ENCODE results near the gene PRKN.

PRKN gene

DNA sequence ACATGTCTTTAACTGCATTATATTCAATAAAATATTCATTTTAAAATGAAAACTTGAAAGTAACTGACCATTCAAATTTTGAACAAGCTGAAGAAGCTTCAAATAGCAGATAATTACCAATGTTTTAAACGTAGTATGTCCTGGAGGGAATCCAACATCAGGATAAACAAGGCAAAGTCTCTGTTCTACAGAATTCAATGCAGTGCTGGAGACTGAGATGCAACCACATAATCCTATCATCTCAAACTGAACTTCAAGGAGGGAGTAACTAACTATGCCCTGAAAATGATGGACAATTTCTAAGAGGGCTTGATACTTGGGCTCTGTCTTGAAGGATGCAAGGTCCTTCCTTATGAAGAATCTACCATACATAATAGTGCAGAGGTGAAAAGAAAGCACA is 100.7 kb downstream of the PRKN start:
- no peaks in the 10 kb centered on the region for H4K20me1 ChIP-seq (ENCODE audit: insufficient read depth, low read length)
- no peak for DNase-seq
- no peaks in the 10 kb centered on the region for H3K4me1 ChIP-seq (ENCODE audit: insufficient read depth, low read length)
- H3K4me3 ChIP-seq (ENCODE audit: low read depth in 1 of 2, low read length in 2 of 2): no peak overlapping the region
- ATAC-seq (ENCODE audit: insufficient read depth, low read depth): no peak
- H2AFZ ChIP-seq (ENCODE audit: low read depth, low read length): no peak overlapping the region
- H3K4me2 ChIP-seq (ENCODE audit: insufficient read depth, low read length): no peak overlapping the region
- no peaks in the 10 kb centered on the region for H3K27me3 ChIP-seq (ENCODE audit: insufficient read depth, low read length, poor library complexity)
- no peaks in the 10 kb centered on the region for H3K79me2 ChIP-seq (ENCODE audit: insufficient read depth, low read length)
- H3K9ac ChIP-seq (ENCODE audit: low read depth, low read length): no peak overlapping the region
- H3K9me3 ChIP-seq (ENCODE audit: insufficient read depth, low read length, severe bottlenecking): peaks cover 3% of the 10 kb centered on the region
- H3K27ac ChIP-seq (ENCODE audit: low read length): no peak overlapping the region
- no peak for TF ChIP-seq EZH2 (IDR thresholded peaks at IDR 0.05; ENCODE audit: borderline replicate concordance, low read depth, low read length, severe bottlenecking)
- TF ChIP-seq, protein P1, sequence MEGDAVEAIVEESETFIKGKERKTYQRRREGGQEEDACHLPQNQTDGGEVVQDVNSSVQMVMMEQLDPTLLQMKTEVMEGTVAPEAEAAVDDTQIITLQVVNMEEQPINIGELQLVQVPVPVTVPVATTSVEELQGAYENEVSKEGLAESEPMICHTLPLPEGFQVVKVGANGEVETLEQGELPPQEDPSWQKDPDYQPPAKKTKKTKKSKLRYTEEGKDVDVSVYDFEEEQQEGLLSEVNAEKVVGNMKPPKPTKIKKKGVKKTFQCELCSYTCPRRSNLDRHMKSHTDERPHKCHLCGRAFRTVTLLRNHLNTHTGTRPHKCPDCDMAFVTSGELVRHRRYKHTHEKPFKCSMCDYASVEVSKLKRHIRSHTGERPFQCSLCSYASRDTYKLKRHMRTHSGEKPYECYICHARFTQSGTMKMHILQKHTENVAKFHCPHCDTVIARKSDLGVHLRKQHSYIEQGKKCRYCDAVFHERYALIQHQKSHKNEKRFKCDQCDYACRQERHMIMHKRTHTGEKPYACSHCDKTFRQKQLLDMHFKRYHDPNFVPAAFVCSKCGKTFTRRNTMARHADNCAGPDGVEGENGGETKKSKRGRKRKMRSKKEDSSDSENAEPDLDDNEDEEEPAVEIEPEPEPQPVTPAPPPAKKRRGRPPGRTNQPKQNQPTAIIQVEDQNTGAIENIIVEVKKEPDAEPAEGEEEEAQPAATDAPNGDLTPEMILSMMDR (IDR thresholded peaks at IDR 0.05; ENCODE audit: borderline replicate concordance, extremely low read depth, low read length, poor library complexity, severe bottlenecking): no peak
- H3K36me3 ChIP-seq (ENCODE audit: insufficient read depth, low read length): no peaks in the 10 kb centered on the region

GRCh38 chr6:162625846-162626540 is 101.6 kb downstream of the PRKN start:
- Histone ChIP-seq H2AFZ (ENCODE audit: low read depth, low read length) (no peak overlapping the region), H3K27me3 (ENCODE audit: insufficient read depth, low read length, poor library complexity) (no peaks in the 10 kb centered on the region), H3K9ac (ENCODE audit: low read depth, low read length) (no peak overlapping the region), H3K79me2 (ENCODE audit: insufficient read depth, low read length) (no peaks in the 10 kb centered on the region), H3K4me1 (ENCODE audit: insufficient read depth, low read length) (no peaks in the 10 kb centered on the region), H3K9me3 (ENCODE audit: insufficient read depth, low read length, severe bottlenecking) (peaks cover 3% of the 10 kb centered on the region), H3K4me3 (ENCODE audit: low read depth in 1 of 2, low read length in 2 of 2) (no peak overlapping the region), H3K27ac (ENCODE audit: low read length) (no peak overlapping the region), H3K36me3 (ENCODE audit: insufficient read depth, low read length) (no peaks in the 10 kb centered on the region), H4K20me1 (ENCODE audit: insufficient read depth, low read length) (no peaks in the 10 kb centered on the region), H3K4me2 (ENCODE audit: insufficient read depth, low read length) (no peak overlapping the region)
- DNase-seq: no peak
- TF ChIP-seq EZH2 (IDR thresholded peaks at IDR 0.05; ENCODE audit: borderline replicate concordance, low read depth, low read length, severe bottlenecking): no peak
- ATAC-seq (ENCODE audit: insufficient read depth, low read depth): no peak

DNA sequence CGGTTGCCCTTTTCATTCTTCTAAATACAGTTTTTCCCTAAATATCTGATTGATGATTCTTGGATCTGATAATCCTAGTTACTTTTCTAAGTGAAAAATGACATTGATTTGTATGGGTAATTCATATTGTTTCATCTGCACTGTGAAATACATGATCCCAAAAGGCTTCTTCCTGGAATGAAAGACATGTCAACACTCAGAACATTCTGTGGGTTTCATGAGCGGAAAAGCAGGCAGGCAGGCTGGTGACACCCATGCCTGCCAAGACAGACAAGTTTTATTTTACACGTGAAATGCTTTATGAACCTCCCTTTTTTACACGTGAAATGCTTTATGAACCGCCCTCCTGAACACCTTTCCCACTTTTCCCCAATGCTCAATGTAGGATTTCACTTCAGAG is 105.0 kb downstream of the PRKN start:
- ATAC-seq (ENCODE audit: insufficient read depth, low read depth): no peak
- Histone ChIP-seq H2AFZ (ENCODE audit: low read depth, low read length) (no peak overlapping the region), H3K4me3 (ENCODE audit: low read depth in 1 of 2, low read length in 2 of 2) (no peak overlapping the region), H4K20me1 (ENCODE audit: insufficient read depth, low read length) (no peaks in the 10 kb centered on the region), H3K27me3 (ENCODE audit: insufficient read depth, low read length, poor library complexity) (no peaks in the 10 kb centered on the region), H3K4me1 (ENCODE audit: insufficient read depth, low read length) (no peaks in the 10 kb centered on the region), H3K9me3 (ENCODE audit: insufficient read depth, low read length, severe bottlenecking) (peaks cover 3% of the 10 kb centered on the region), H3K27ac (ENCODE audit: low read length) (no peak overlapping the region), H3K9ac (ENCODE audit: low read depth, low read length) (no peak overlapping the region), H3K4me2 (ENCODE audit: insufficient read depth, low read length) (no peak overlapping the region), H3K79me2 (ENCODE audit: insufficient read depth, low read length) (no peaks in the 10 kb centered on the region), H3K36me3 (ENCODE audit: insufficient read depth, low read length) (no peaks in the 10 kb centered on the region)
- TF ChIP-seq EZH2 (IDR thresholded peaks at IDR 0.05; ENCODE audit: borderline replicate concordance, low read depth, low read length, severe bottlenecking): no peak
- TF ChIP-seq, protein P1 (IDR thresholded peaks at IDR 0.05; ENCODE audit: borderline replicate concordance, extremely low read depth, low read length, poor library complexity, severe bottlenecking): no peak
- no peak for DNase-seq

- TF ChIP-seq, protein P1 (IDR thresholded peaks at IDR 0.05; ENCODE audit: borderline replicate concordance, extremely low read depth, low read length, poor library complexity, severe bottlenecking): no peak
- TF ChIP-seq EZH2 (IDR thresholded peaks at IDR 0.05; ENCODE audit: borderline replicate concordance, low read depth, low read length, severe bottlenecking): no peak
- Histone ChIP-seq H3K4me2 (ENCODE audit: insufficient read depth, low read length) (no peak overlapping the region), H3K27me3 (ENCODE audit: insufficient read depth, low read length, poor library complexity) (no peaks in the 10 kb centered on the region), H3K9me3 (ENCODE audit: insufficient read depth, low read length, severe bottlenecking) (peaks cover 3% of the 10 kb centered on the region), H3K4me3 (ENCODE audit: low read depth in 1 of 2, low read length in 2 of 2) (no peak overlapping the region), H3K36me3 (ENCODE audit: insufficient read depth, low read length) (no peaks in the 10 kb centered on the region), H2AFZ (ENCODE audit: low read depth, low read length) (no peak overlapping the region), H3K79me2 (ENCODE audit: insufficient read depth, low read length) (no peaks in the 10 kb centered on the region), H3K27ac (ENCODE audit: low read length) (no peak overlapping the region), H3K9ac (ENCODE audit: low read depth, low read length) (no peak overlapping the region), H4K20me1 (ENCODE audit: insufficient read depth, low read length) (no peaks in the 10 kb centered on the region), H3K4me1 (ENCODE audit: insufficient read depth, low read length) (no peaks in the 10 kb centered on the region)
- ATAC-seq (ENCODE audit: insufficient read depth, low read depth) (peak; percentile 45; the same call in 1 of the 3 replicates), DNase-seq (no peak)
These were observed 106.3 kb downstream of the PRKN start for GRCh38 chr6:162621246-162621645.

Data from DND-41 (cell line).